ENCODE data around the gene ATP5F1A. TPM values are rescaled to one million over a fixed set of nuclear protein-coding genes. Genes with fewer than 3 reads are reported as not detected.

Gene ATP5F1A
- total and polyA plus RNA-seq, 2 of the 4 experiments (the other 2 are of a cell fraction) = 543 to 1,085 TPM

- POLR2A ChIA-PET (ENCODE audit: unreplicated experiment) = no interaction called here
- TF ChIP-seq NFE2L2 (IDR thresholded peaks at IDR 0.05; ENCODE audit: low read depth, low read length) = no peak
- Histone ChIP-seq H2AK5ac (ENCODE audit: low read depth, low read length) (no peak overlapping the region), H3K23ac (ENCODE audit: low read depth, low read length) (no peak overlapping the region; the same call in 1 of the 2 replicates), H3K14ac (replicated peaks; ENCODE audit: low read depth, low read length) (no peak overlapping the region), H3K36me3 (ENCODE audit: control insufficient read depth, insufficient read depth, low read length) (no peaks in the 10 kb centered on the region), H4K20me1 (ENCODE audit: insufficient read depth, low read length) (peaks cover 10% of the 10 kb centered on the region), H2BK5ac (ENCODE audit: low read depth, low read length, poor library complexity, severe bottlenecking) (no peak overlapping the region), H2AFZ (replicated peaks; ENCODE audit: low read length, poor library complexity) (no peak overlapping the region), H3K79me1 (ENCODE audit: low read depth in 1 of 2, low read length in 2 of 2) (peaks cover 16 to 41% of the 10 kb centered on the region in 2 experiments), H4K91ac (ENCODE audit: insufficient read depth, low read depth, low read length) (no peak overlapping the region), H3K27me3 (ENCODE audit: control insufficient read depth, insufficient read depth, low read length) (no peaks in the 10 kb centered on the region), H4K5ac (ENCODE audit: low read depth, low read length) (no peak overlapping the region), H2BK120ac (ENCODE audit: low read depth, low read length) (no peak overlapping the region), H3K4me3 (ENCODE audit: insufficient read depth, low read depth, low read length) (no peak overlapping the region), H3K9me3 (ENCODE audit: control insufficient read depth, insufficient read depth, low read length) (no peaks in the 10 kb centered on the region), H2BK20ac (ENCODE audit: low read depth, low read length) (no peak overlapping the region), H4K8ac (ENCODE audit: low read depth in 2 of 2, low read length in 2 of 2) (no peak overlapping the region), H3K56ac (ENCODE audit: extremely low read depth, insufficient read depth, low read length) (no peak overlapping the region), H2BK15ac (ENCODE audit: low read depth, low read length) (no peak overlapping the region), H3K9ac (ENCODE audit: low read depth, low read length) (no peak overlapping the region), H3K4me2 (ENCODE audit: low read depth, low read length) (no peak overlapping the region), H2AK9ac (replicated peaks; ENCODE audit: low read depth, low read length, poor library complexity) (no peak overlapping the region), H3K18ac (ENCODE audit: low read depth, low read length) (no peak overlapping the region), H3K9me1 (ENCODE audit: insufficient read depth, low read length) (peaks cover 7% of the 10 kb centered on the region), H3K4ac (ENCODE audit: low read depth, low read length) (no peak overlapping the region), H3K27ac (ENCODE audit: insufficient read depth, low read length) (no peak overlapping the region), H3K4me1 (ENCODE audit: control insufficient read depth, insufficient read depth, low read length) (peaks cover 8% of the 10 kb centered on the region)
- no TSS peak for BruUV-seq (replicated peaks)
- dilution Hi-C loops (cut with HindIII; ENCODE audit: low sequenced_read_pairs, unreplicated experiment) = no loop called here
- ATAC-seq (ENCODE audit: low read depth) (no peak), DNase-seq (no peak)
- CTCF ChIA-PET = no interaction called here
- intact Hi-C loops (cut with micrococcal nuclease) = loop anchor here (1.0 kb wide), 1 partner anchor 11 kb away; no protein-coding TSS in a partner anchor
- in situ Hi-C loops (cut with MboI; ENCODE audit: low sequenced_read_pairs) = no loop called here
- WGBS, 2 experiments (ENCODE audit: extremely low coverage in 2 of 2, insufficient read length in 1 of 2) = no CpG with 5 or more reads among the region's 4 CpGs
Measured at GRCh38 chr18:46055838-46056230, 42.3 kb downstream of the ATP5F1A start.

Data from IMR-90 (cell line).